GM23338 (cell line): ENCODE measurements around the gene FBLIM1.

Experiments
- CTCF ChIP-seq, 2 experiments: fragments of 200-600 bp in 1 of 2; sonication (generic) in 1 of 2; conservative IDR thresholded peaks; 2 replicates each; pipeline versions ENCODE4 v1.5.1 to v1.6.1; 2016 to 2017; ENCODE audit warnings: antibody characterized with exemption in 2 of 2, low read depth in 2 of 2, mild to moderate bottlenecking in 2 of 2, moderate library complexity in 1 of 2
- EZH2 ChIP-seq: fragments of 200-600 bp; sonication (generic); IDR thresholded peaks from one replicate; pipeline ENCODE4 v1.8.0; 2017; ENCODE audit warnings: antibody characterized with exemption, mild to moderate bottlenecking, low read depth; ENCODE audit not compliant: unreplicated experiment
- EZH2phosphoT487 ChIP-seq: fragments of 200-600 bp; sonication (generic); IDR thresholded peaks from one replicate; pipeline ENCODE4 v1.8.1; 2018; ENCODE audit warnings: antibody characterized with exemption; ENCODE audit not compliant: unreplicated experiment
- POLR2AphosphoS5 ChIP-seq: IDR thresholded peaks from 2 replicates; pipeline ENCODE4 v1.6.1; 2016; ENCODE audit warnings: antibody characterized with exemption, low read depth
- REST ChIP-seq: IDR thresholded peaks from one replicate; pipeline ENCODE4 v1.6.1; 2018; ENCODE audit warnings: antibody characterized with exemption; ENCODE audit not compliant: unreplicated experiment
- ZNF114 ChIP-seq: fragments of 250-450 bp; sonication (Bioruptor Pico); IDR thresholded peaks from 2 replicates; pipeline ENCODE4 v1.5.0; 2020; ENCODE audit warnings: mild to moderate bottlenecking, moderate library complexity
- ZNF331 ChIP-seq: fragments of 250-450 bp; sonication (Bioruptor Pico); IDR thresholded peaks from 2 replicates; pipeline ENCODE4 v1.5.0; 2020; ENCODE audit warnings: low read depth, mild to moderate bottlenecking, moderate library complexity

GRCh38 chr1:15775706-15776105 is 17.1 kb downstream of the FBLIM1 start:
- no peak for TF ChIP-seq CTCF (conservative IDR thresholded peaks at IDR 0.05; ENCODE audit: low read depth in 2 of 2)
- TF ChIP-seq EZH2phosphoT487, result no peak
- TF ChIP-seq ZNF331 (CRISPR knock-in tag), result no peak
- TF ChIP-seq POLR2AphosphoS5, result no peak
- TF ChIP-seq EZH2, result no peak
- no peak for TF ChIP-seq REST
- TF ChIP-seq ZNF114 (CRISPR knock-in tag), result no peak
